Peyer's patch (tissue), 4 donors: ENCODE data around the gene ARHGEF3. TPM values are rescaled to one million over a fixed set of nuclear protein-coding genes. Genes with fewer than 3 reads are reported as not detected.

ENCODE experiments used
- DNase-seq, 3 donors: peaks; one replicate each; pipeline ENCODE4 v3.0.0-alpha.2; 2017 to 2019
- H3K27ac ChIP-seq, 4 donors: fragments of 200-600 bp; sonication (generic); one replicate each; pipeline ENCODE4 v1.5.1; 2016 to 2019
- H3K27me3 ChIP-seq, 2 donors: fragments of 200-600 bp; sonication (generic); one replicate each; pipeline ENCODE4 v1.5.1; 2019
- H3K36me3 ChIP-seq, 3 donors: fragments of 200-600 bp; sonication (generic); one replicate each; pipeline ENCODE4 v1.5.1; 2016 to 2019
- H3K4me1 ChIP-seq, 4 donors: fragments of 200-600 bp; sonication (generic); one replicate each; pipeline ENCODE4 v1.5.1; 2016 to 2019
- H3K4me3 ChIP-seq, 4 donors: fragments of 200-600 bp; sonication (generic); 1 replicate in 3 of 4; 2 replicates in 1 of 4; pipeline ENCODE4 v1.5.1; 2016 to 2019; ENCODE audit warnings: mild to moderate bottlenecking in 1 of 4
- H3K9me3 ChIP-seq, 4 donors: fragments of 200-600 bp; sonication (generic); one replicate each; pipeline ENCODE4 v1.5.1; 2016 to 2019; ENCODE audit warnings: mild to moderate bottlenecking in 1 of 4
- CTCF ChIP-seq, 6 experiments: fragments of 450-650 bp in 4 of 6; fragments of 200-600 bp in 2 of 6; sonication (generic) in 1 of 6; IDR thresholded peaks; one replicate each; pipeline ENCODE4 v1.5.1; 2017 to 2019; ENCODE audit warnings: antibody characterized with exemption in 6 of 6, mild to moderate bottlenecking in 3 of 6, moderate library complexity in 1 of 6
- POLR2A ChIP-seq, 2 donors: fragments of 450-650 bp; IDR thresholded peaks; one replicate each; pipeline ENCODE4 v1.5.1; 2017; ENCODE audit warnings: antibody characterized with exemption in 2 of 2, mild to moderate bottlenecking in 2 of 2, moderate library complexity in 2 of 2
- total RNA-seq, 4 donors: library from RNA; depleted of rRNA; stranded (reverse); fragments of >200 nt; gene quantifications; one replicate each; pipeline ENCODE4 v1.1.0, GENCODE V29; 2016

The ARHGEF3 gene
- total RNA-seq, 4 donors from 2014 or later, result 4.5 to 40.4 (median 6.2) TPM

- DNase-seq, result no peak
- Histone ChIP-seq H3K36me3 (peaks cover 0 to 8% (median 0%) of the 10 kb centered on the region in 3 donors), H3K27ac (no peak overlapping the region), H3K4me3 (no peak overlapping the region), H3K27me3 (no peaks in the 10 kb centered on the region), H3K4me1 (no peaks in the 10 kb centered on the region), H3K9me3 (no peaks in the 10 kb centered on the region)
- TF ChIP-seq CTCF (IDR thresholded peaks at IDR 0.05), result no peak
- no peak for TF ChIP-seq POLR2A (IDR thresholded peaks at IDR 0.05)
Measured at GRCh38 chr3:56773986-56774385, 27.8 kb downstream of the ARHGEF3 start.

- DNase-seq, result no peak
- Histone ChIP-seq H3K9me3 (no peaks in the 10 kb centered on the region), H3K4me1 (no peaks in the 10 kb centered on the region), H3K36me3 (peaks cover 0 to 8% (median 0%) of the 10 kb centered on the region in 3 donors), H3K27me3 (no peaks in the 10 kb centered on the region), H3K4me3 (no peak overlapping the region), H3K27ac (no peak overlapping the region)
- TF ChIP-seq POLR2A (IDR thresholded peaks at IDR 0.05) (no peak), CTCF (IDR thresholded peaks at IDR 0.05) (no peak)
Measured at GRCh38 chr3:56772952-56773938, 28.5 kb downstream of the ARHGEF3 start.

GRCh38 chr3:56771376-56771775 lies 30.4 kb downstream of the ARHGEF3 start:
- Histone ChIP-seq H3K9me3 (no peaks in the 10 kb centered on the region), H3K27ac (no peak overlapping the region), H3K4me3 (no peak overlapping the region), H3K27me3 (no peaks in the 10 kb centered on the region), H3K4me1 (no peaks in the 10 kb centered on the region), H3K36me3 (peaks cover 0 to 8% (median 0%) of the 10 kb centered on the region in 3 donors)
- DNase-seq, result no peak
- TF ChIP-seq CTCF (IDR thresholded peaks at IDR 0.05) (no peak), POLR2A (IDR thresholded peaks at IDR 0.05) (no peak)

- Histone ChIP-seq H3K4me1 (no peaks in the 10 kb centered on the region), H3K27ac (no peak overlapping the region), H3K36me3 (peaks cover 0 to 8% (median 0%) of the 10 kb centered on the region in 3 donors), H3K4me3 (no peak overlapping the region), H3K27me3 (no peaks in the 10 kb centered on the region), H3K9me3 (no peaks in the 10 kb centered on the region)
- TF ChIP-seq CTCF (IDR thresholded peaks at IDR 0.05) (no peak), POLR2A (IDR thresholded peaks at IDR 0.05) (no peak)
- DNase-seq, result no peak
Measured at GRCh38 chr3:56769116-56769707, 32.5 kb downstream of the ARHGEF3 start.

GRCh38 chr3:56764904-56765547 lies 36.7 kb downstream of the ARHGEF3 start:
- no peak overlapping the region for H3K27ac ChIP-seq
- no peak for TF ChIP-seq CTCF (IDR thresholded peaks at IDR 0.05)
- TF ChIP-seq POLR2A (IDR thresholded peaks at IDR 0.05), result no peak
- H3K4me3 ChIP-seq, result no peak overlapping the region
- no peaks in the 10 kb centered on the region for H3K9me3 ChIP-seq
- H3K36me3 ChIP-seq, result no peaks in the 10 kb centered on the region
- H3K27me3 ChIP-seq, result no peaks in the 10 kb centered on the region
- no peak for DNase-seq
- no peaks in the 10 kb centered on the region for H3K4me1 ChIP-seq
